Thyroid gland (tissue), 4 donors: ENCODE data around the gene ECHS1. TPM values are rescaled to one million over a fixed set of nuclear protein-coding genes. Genes with fewer than 3 reads are reported as not detected.

Experiments used
- DNase-seq, 2 donors: peaks; one replicate each; pipeline ENCODE4 v3.0.0-alpha.2; 2019
- H3K27ac ChIP-seq, 3 donors: fragments of 200-600 bp; sonication (generic); 1 replicate in 2 of 3; 2 replicates in 1 of 3; pipeline ENCODE4 v1.5.1; 2016 to 2019; ENCODE audit warnings: mild to moderate bottlenecking in 1 of 3, moderate library complexity in 1 of 3
- H3K27me3 ChIP-seq: fragments of 200-600 bp; sonication (generic); one replicate; pipeline ENCODE4 v1.5.1; 2019
- H3K36me3 ChIP-seq, 2 donors: fragments of 200-600 bp; sonication (generic); one replicate each; pipeline ENCODE4 v1.5.1; 2016 to 2019
- H3K4me1 ChIP-seq, 2 donors: fragments of 200-600 bp; sonication (generic); one replicate each; pipeline ENCODE4 v1.5.1; 2017 to 2019
- H3K4me3 ChIP-seq, 3 donors: fragments of 200-600 bp; sonication (generic); replicated peaks in 1 of 3; 1 replicate in 2 of 3; 2 replicates in 1 of 3; pipeline ENCODE4 v1.5.1; 2016; ENCODE audit warnings: mild to moderate bottlenecking in 1 of 3
- H3K9me3 ChIP-seq: fragments of 200-600 bp; sonication (generic); one replicate; pipeline ENCODE4 v1.5.1; 2017
- POLR2A ChIP-seq, 2 donors: fragments of 450-650 bp; IDR thresholded peaks; one replicate each; pipeline ENCODE4 v1.6.1; 2017; ENCODE audit warnings: antibody characterized with exemption in 2 of 2, mild to moderate bottlenecking in 2 of 2, moderate library complexity in 1 of 2
- WGBS, 2 donors: methylation state at CpG; one replicate each; pipeline ENCODE4 v1.1.5; 2017; 5-methylcytosine and 5-hydroxymethylcytosine counted together
- intact Hi-C: fragments of 100-400 bp; cut with DNase I; formaldehyde crosslinking; loops from one replicate; pipeline ENCODE4 v1.15.1; 2023
- microRNA-seq: library from miRNA; unstranded; fragments of <30 nt; microRNA quantifications from one replicate; pipeline ENCODE4, GENCODE V29; 2016
- small RNA-seq: library from RNA; depleted of rRNA; stranded (forward); fragments of <200 nt; gene quantifications from one replicate; pipeline ENCODE3, GENCODE V24; 2016
- total RNA-seq, 4 donors: library from RNA; depleted of rRNA; stranded (reverse); fragments of >200 nt; gene quantifications; one replicate each; pipeline ENCODE4 v1.2.3, GENCODE V29; 2016
- TF ChIP-seq, protein P1 (sequence below), 6 experiments: fragments of 200-600 bp in 3 of 6; fragments of 450-650 bp in 3 of 6; sonication (generic) in 3 of 6; IDR thresholded peaks; one replicate each; pipeline ENCODE4 v1.5.1; 2016 to 2019; ENCODE audit warnings: antibody characterized with exemption in 6 of 6, mild to moderate bottlenecking in 2 of 6, inconsistent platforms in 1 of 6, moderate library complexity in 1 of 6

The ECHS1 gene
- total RNA-seq, 4 donors from 2014 or later, result 73.9 to 135 (median 99.5) TPM

DNA sequence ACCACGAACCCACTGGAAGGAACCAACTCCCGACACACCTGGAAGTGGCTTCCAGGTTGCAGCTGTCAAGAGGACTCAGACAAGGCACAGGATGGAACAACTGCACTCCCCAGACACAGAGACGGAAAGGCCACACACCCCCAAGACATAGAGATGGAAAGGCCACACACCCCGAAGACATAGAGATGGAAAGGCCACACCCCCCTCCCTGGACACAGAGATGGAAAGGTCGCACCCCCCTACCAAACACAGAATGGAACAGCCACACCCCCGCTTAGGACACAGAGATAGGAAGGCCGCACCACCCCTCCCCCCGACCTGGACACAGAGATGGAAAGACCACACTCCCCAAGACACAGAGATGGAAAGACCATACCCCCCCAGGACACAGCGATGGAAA is 56.9 kb downstream of the ECHS1 start:
- no peaks in the 10 kb centered on the region for H3K27me3 ChIP-seq
- no peak overlapping the region for H3K4me3 ChIP-seq
- no peaks in the 10 kb centered on the region for H3K9me3 ChIP-seq
- intact Hi-C loops, result no loop called here
- no peak for DNase-seq
- peaks cover 4 to 6% of the 10 kb centered on the region in 2 donors for H3K4me1 ChIP-seq
- H3K36me3 ChIP-seq, result peaks cover 0 to 3% of the 10 kb centered on the region in 2 donors
- TF ChIP-seq, protein P1, sequence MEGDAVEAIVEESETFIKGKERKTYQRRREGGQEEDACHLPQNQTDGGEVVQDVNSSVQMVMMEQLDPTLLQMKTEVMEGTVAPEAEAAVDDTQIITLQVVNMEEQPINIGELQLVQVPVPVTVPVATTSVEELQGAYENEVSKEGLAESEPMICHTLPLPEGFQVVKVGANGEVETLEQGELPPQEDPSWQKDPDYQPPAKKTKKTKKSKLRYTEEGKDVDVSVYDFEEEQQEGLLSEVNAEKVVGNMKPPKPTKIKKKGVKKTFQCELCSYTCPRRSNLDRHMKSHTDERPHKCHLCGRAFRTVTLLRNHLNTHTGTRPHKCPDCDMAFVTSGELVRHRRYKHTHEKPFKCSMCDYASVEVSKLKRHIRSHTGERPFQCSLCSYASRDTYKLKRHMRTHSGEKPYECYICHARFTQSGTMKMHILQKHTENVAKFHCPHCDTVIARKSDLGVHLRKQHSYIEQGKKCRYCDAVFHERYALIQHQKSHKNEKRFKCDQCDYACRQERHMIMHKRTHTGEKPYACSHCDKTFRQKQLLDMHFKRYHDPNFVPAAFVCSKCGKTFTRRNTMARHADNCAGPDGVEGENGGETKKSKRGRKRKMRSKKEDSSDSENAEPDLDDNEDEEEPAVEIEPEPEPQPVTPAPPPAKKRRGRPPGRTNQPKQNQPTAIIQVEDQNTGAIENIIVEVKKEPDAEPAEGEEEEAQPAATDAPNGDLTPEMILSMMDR (IDR thresholded peaks at IDR 0.05), result no peak
- TF ChIP-seq POLR2A (IDR thresholded peaks at IDR 0.05), result no peak
- H3K27ac ChIP-seq, result no peak overlapping the region
- 94 to 96% methylated on average over 5 to 9 of the region's 9 CpGs for WGBS, 2 donors

DNA sequence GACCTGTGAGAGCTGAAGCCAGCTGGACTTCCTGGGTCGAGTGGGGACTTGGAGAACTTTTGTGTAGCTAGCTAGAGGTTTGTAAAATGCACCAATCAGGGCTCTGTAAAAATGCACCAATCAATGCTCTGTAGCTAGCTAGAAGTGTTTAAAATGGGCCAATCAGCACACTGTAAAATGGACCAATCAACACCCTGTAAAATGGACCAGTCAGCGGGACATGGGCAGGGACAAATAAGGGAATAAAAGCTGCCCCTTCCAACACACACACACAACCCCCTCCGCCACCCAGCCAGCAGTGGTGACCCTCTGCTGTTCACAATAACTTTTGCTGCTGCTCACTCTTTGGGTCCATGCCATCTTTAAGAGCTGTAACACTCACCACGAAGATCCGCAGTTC is 57.3 kb downstream of the ECHS1 start:
- intact Hi-C loops, result no loop called here
- H3K9me3 ChIP-seq, result no peaks in the 10 kb centered on the region

DNA sequence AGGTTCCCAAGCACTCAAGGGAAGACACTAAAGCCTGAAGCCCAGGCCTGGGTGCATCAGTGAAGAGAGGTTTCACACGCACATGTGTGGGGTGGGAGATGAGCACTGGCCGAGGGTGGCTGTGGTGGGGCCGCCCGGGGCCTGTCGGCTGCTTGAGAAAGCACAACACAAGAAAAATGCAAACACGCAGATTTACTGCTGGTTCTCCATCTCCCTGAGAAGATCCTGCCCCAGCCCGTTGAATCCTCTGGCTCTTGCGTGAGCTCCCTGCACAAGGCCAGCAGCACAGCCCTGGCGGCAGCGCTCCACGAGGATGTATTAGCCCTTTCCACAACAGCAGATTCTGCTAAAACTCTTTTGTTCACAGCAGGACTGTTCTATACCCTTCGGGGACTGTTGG is 58.2 kb downstream of the ECHS1 start:
- no peak for TF ChIP-seq POLR2A (IDR thresholded peaks at IDR 0.05)
- TF ChIP-seq, protein P1 (IDR thresholded peaks at IDR 0.05), result no peak
- H3K9me3 ChIP-seq, result no peaks in the 10 kb centered on the region
- H3K27ac ChIP-seq, result no peak overlapping the region
- peaks cover 4 to 6% of the 10 kb centered on the region in 2 donors for H3K4me1 ChIP-seq
- peaks cover 0 to 10% of the 10 kb centered on the region in 2 donors for H3K36me3 ChIP-seq
- intact Hi-C loops, result loop anchor here (5.0 kb wide), 2 partner anchors 53 to 62 kb away; partner anchors contain the start of gene PAOX
- no peak overlapping the region for H3K4me3 ChIP-seq
- WGBS, 2 donors, result 75 to 80% methylated on average over 9 to 12 of the region's 12 CpGs
- DNase-seq, result no peak
- no peaks in the 10 kb centered on the region for H3K27me3 ChIP-seq

More for the DNA sequence above, 57.3 kb downstream of the ECHS1 start:
- Histone ChIP-seq H3K4me3 (no peak overlapping the region), H3K36me3 (peaks cover 0 to 3% of the 10 kb centered on the region in 2 donors), H3K27me3 (no peaks in the 10 kb centered on the region), H3K4me1 (peaks cover 4 to 6% of the 10 kb centered on the region in 2 donors), H3K27ac (no peak overlapping the region)
- TF ChIP-seq POLR2A (IDR thresholded peaks at IDR 0.05), result no peak
- TF ChIP-seq, protein P1 (IDR thresholded peaks at IDR 0.05), result no peak
- no peak for DNase-seq
- 85 to 90% methylated on average over 5 of the region's 5 CpGs for WGBS, 2 donors

DNA sequence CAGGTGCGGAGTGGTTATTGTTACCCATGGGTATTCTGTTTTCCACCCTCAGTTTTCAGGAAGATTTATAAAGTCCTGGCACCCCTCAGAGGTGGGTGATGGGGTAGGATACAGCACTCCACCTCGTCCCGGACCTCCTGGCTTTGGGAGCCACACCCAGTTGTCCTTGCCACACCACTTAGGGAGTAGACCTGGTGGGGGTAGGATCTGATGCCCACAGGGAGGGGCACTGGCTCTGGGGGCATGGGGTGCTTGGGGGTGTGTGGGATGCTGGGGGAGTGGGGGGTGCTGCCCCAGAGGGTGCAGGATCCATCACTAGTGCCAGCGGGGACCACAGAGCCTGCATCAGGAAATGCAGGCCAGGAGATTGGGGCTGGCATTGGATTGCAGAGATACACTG is 60.0 kb downstream of the ECHS1 start:
- intact Hi-C loops, result loop anchor here (5.0 kb wide), 2 partner anchors 51 to 64 kb away; partner anchors contain the start of gene PAOX
- TF ChIP-seq POLR2A (IDR thresholded peaks at IDR 0.05), result no peak
- TF ChIP-seq, protein P1 (IDR thresholded peaks at IDR 0.05), result no peak

DNA sequence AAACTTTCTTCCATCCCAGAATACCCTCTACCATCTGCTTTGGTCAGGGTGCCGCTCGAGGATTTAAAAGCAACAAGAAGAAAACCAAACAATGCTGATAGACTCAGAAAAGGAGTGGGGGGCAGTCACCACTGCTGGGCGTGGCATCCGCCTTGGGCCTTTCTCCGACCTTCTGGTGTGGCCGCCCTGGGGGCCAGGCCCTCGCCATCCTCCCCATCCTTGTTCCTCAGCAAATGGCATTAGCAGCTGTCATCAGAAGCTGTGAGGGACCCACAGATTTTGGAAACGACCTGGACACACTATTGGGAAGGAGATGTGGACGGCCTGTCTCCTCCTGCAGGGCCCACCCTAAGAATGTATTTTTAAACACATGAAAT is 60.4 kb downstream of the ECHS1 start:
- Histone ChIP-seq H3K4me1 (peaks cover 4 to 9% of the 10 kb centered on the region in 2 donors), H3K4me3 (no peak overlapping the region), H3K27me3 (no peaks in the 10 kb centered on the region), H3K9me3 (no peaks in the 10 kb centered on the region), H3K36me3 (peaks cover 0 to 10% of the 10 kb centered on the region in 2 donors), H3K27ac (no peak overlapping the region)
- 94 to 95% methylated on average over 9 of the region's 9 CpGs for WGBS, 2 donors
- no peak for TF ChIP-seq POLR2A (IDR thresholded peaks at IDR 0.05)
- TF ChIP-seq, protein P1 (IDR thresholded peaks at IDR 0.05), result no peak
- intact Hi-C loops, result loop anchor here (5.0 kb wide), 2 partner anchors 50 to 65 kb away; partner anchors contain the start of gene PAOX
- DNase-seq, result no peak

More for the DNA sequence above, 60.0 kb downstream of the ECHS1 start:
- Histone ChIP-seq H3K27ac (no peak overlapping the region), H3K9me3 (no peaks in the 10 kb centered on the region), H3K4me3 (no peak overlapping the region), H3K36me3 (peaks cover 0 to 10% of the 10 kb centered on the region in 2 donors), H3K27me3 (no peaks in the 10 kb centered on the region), H3K4me1 (peaks cover 4 to 9% of the 10 kb centered on the region in 2 donors)
- no peak for DNase-seq
- whole genome bisulfite sequencing, 2 donors, result 84 to 89% methylated on average over 3 to 4 of the region's 4 CpGs

Small RNA genes within 50 kb of the gene (microRNA-seq; reads per million reads assigned to microRNA genes)
- gene MIR3944, result 1.1 reads per million

Small RNA genes within 50 kb of the gene (small RNA-seq; reads per million reads assigned to genes)
- gene AL360181.4 (not detected), gene BANF1P2 (not detected), gene MIR3944 (not detected)

Other genes with a start within 250 kb of the ECHS1 start
- 1 to 10 TPM; 2.1 to 9.3 (median 3.5) TPM for gene KNDC1, start 213.1 kb downstream of the ECHS1 start, total RNA-seq
- not detected for gene UTF1, start 143.1 kb downstream of the ECHS1 start, total RNA-seq
- gene VENTX, start 135.5 kb downstream of the ECHS1 start, total RNA-seq, result 1 to 10 TPM in 1 of 4 donors, under 1 TPM in 2, not detected in 1; 0.40 to 1.3 (median 0.63) TPM
- 1 to 10 TPM; 1.6 to 9.8 (median 2.6) TPM for gene ADAM8, start 96.5 kb downstream of the ECHS1 start, total RNA-seq
- 10 to 100 TPM; 56.5 to 73.3 (median 62.9) TPM for gene TUBGCP2, start 64.5 kb downstream of the ECHS1 start, total RNA-seq
- gene ZNF511, start 64.4 kb downstream of the ECHS1 start, total RNA-seq, result 10 to 100 TPM; 22.0 to 53.6 (median 26.2) TPM
- gene CALY, start 36.5 kb downstream of the ECHS1 start, total RNA-seq, result 1 to 10 TPM in 1 of 4 donors, under 1 TPM in 1, not detected in 2; 0.13 to 1.5 TPM
- gene PRAP1, start 26.0 kb downstream of the ECHS1 start, total RNA-seq, result not detected
- gene FUOM, start 15.3 kb downstream of the ECHS1 start, total RNA-seq, result 10 to 100 TPM in 3 of 4 donors, 1 to 10 TPM in 1; 7.4 to 25.9 (median 18.9) TPM
- 10 to 100 TPM in 2 of 4 donors, 1 to 10 TPM in 2; 3.5 to 11.0 (median 9.9) TPM for gene PAOX, start 5.9 kb upstream of the ECHS1 start, total RNA-seq
- 10 to 100 TPM; 23.8 to 40.8 (median 35.0) TPM for gene MTG1, start 20.8 kb upstream of the ECHS1 start, total RNA-seq
- gene SPRN, start 51.3 kb upstream of the ECHS1 start, total RNA-seq, result under 1 TPM in 1 of 4 donors, not detected in 3; 0.15 TPM
- gene SCART1, start 80.6 kb upstream of the ECHS1 start, total RNA-seq, result 10 to 100 TPM in 1 of 4 donors, 1 to 10 TPM in 3; 2.6 to 12.6 (median 3.4) TPM
- 1 to 10 TPM in 2 of 4 donors, under 1 TPM in 2; 0.20 to 2.6 (median 1.4) TPM for gene CYP2E1, start 154.0 kb upstream of the ECHS1 start, total RNA-seq
- gene SYCE1, start 192.2 kb upstream of the ECHS1 start, total RNA-seq, result 1 to 10 TPM in 2 of 4 donors, not detected in 2; 1.0 to 6.4 TPM